Measurements from ENCODE around the gene MLLT10.

Gene MLLT10

DNA sequence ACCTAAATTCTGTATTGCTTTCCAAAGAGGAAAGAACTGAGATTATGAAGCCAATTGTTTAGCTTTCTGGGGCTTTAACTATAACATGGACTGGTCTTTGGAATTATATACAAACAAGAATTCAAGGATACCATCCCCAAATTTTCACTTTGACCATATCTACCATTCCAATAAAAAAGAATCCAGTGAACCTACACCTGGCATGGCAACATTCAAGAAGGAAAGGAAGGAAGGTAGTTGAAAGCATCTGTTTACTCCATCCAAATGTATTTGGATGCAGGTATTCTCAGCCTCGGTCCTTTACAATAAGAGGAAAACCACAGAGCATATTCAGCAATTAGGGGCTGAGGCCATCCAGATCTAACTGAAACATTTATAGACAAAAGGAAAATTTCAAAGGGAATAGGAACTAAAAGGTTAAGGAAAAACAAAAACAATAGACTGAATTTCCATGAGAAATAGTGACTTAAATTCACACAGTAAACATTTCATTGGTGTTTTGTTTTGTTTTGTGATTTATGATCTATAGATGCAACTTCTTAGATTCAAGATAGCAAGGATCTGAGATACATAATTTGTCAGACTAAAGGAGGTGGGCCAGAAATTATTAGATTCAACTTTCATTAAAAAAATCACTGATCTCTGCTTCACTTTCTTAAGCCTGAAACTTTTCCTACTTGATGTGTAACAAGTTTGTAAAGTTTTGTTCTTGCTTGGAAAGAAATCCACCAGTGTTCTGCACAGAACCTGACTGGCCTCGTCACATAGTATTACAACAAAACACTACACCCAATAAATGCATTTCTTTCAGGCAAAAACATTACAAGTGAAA is 21.2 kb upstream of the MLLT10 start:
- DNase-seq (no peak), ATAC-seq (ENCODE audit: insufficient read depth, low read depth) (no peak)
- Histone ChIP-seq H3K9ac (ENCODE audit: low read depth, low read length) (no peak overlapping the region), H3K27me3 (ENCODE audit: insufficient read depth, low read length, poor library complexity) (peaks cover 46% of the 10 kb centered on the region), H3K36me3 (ENCODE audit: insufficient read depth, low read length) (no peaks in the 10 kb centered on the region), H2AFZ (ENCODE audit: low read depth, low read length) (no peak overlapping the region), H3K4me3 (ENCODE audit: low read depth in 1 of 2, low read length in 2 of 2) (no peak overlapping the region), H3K4me2 (ENCODE audit: insufficient read depth, low read length) (no peak overlapping the region), H3K79me2 (ENCODE audit: insufficient read depth, low read length) (no peaks in the 10 kb centered on the region), H3K9me3 (ENCODE audit: insufficient read depth, low read length, severe bottlenecking) (no peaks in the 10 kb centered on the region), H4K20me1 (ENCODE audit: insufficient read depth, low read length) (peaks cover 5% of the 10 kb centered on the region), H3K4me1 (ENCODE audit: insufficient read depth, low read length) (peaks cover 15% of the 10 kb centered on the region), H3K27ac (ENCODE audit: low read length) (no peak overlapping the region)
- TF ChIP-seq, protein P1, sequence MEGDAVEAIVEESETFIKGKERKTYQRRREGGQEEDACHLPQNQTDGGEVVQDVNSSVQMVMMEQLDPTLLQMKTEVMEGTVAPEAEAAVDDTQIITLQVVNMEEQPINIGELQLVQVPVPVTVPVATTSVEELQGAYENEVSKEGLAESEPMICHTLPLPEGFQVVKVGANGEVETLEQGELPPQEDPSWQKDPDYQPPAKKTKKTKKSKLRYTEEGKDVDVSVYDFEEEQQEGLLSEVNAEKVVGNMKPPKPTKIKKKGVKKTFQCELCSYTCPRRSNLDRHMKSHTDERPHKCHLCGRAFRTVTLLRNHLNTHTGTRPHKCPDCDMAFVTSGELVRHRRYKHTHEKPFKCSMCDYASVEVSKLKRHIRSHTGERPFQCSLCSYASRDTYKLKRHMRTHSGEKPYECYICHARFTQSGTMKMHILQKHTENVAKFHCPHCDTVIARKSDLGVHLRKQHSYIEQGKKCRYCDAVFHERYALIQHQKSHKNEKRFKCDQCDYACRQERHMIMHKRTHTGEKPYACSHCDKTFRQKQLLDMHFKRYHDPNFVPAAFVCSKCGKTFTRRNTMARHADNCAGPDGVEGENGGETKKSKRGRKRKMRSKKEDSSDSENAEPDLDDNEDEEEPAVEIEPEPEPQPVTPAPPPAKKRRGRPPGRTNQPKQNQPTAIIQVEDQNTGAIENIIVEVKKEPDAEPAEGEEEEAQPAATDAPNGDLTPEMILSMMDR (IDR thresholded peaks at IDR 0.05; ENCODE audit: borderline replicate concordance, extremely low read depth, low read length, poor library complexity, severe bottlenecking) = no peak

DNA sequence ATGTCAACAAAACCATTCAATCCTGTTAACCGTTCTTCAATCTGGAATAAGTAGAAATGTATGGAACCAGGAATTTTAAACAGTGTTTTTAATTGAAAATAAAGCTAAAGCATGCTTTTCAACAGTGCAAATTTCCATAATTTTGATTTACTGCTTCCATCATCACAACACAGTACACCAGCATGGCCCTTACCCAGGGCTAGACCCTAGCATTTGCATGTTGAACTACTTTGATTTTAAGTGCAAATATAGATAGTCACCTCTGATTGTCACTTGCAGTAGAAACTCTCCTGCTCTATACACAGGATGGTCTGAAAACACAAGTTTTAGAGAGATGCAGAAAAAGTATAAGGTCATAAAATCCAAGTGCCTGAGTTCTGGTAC is 20.6 kb upstream of the MLLT10 start:
- TF ChIP-seq, protein P1 (IDR thresholded peaks at IDR 0.05; ENCODE audit: borderline replicate concordance, extremely low read depth, low read length, poor library complexity, severe bottlenecking) = no peak
- TF ChIP-seq EZH2 (IDR thresholded peaks at IDR 0.05; ENCODE audit: borderline replicate concordance, low read depth, low read length, severe bottlenecking) = no peak
- H3K79me2 ChIP-seq (ENCODE audit: insufficient read depth, low read length) = no peaks in the 10 kb centered on the region
- no peak overlapping the region for H3K9ac ChIP-seq (ENCODE audit: low read depth, low read length)

DNA sequence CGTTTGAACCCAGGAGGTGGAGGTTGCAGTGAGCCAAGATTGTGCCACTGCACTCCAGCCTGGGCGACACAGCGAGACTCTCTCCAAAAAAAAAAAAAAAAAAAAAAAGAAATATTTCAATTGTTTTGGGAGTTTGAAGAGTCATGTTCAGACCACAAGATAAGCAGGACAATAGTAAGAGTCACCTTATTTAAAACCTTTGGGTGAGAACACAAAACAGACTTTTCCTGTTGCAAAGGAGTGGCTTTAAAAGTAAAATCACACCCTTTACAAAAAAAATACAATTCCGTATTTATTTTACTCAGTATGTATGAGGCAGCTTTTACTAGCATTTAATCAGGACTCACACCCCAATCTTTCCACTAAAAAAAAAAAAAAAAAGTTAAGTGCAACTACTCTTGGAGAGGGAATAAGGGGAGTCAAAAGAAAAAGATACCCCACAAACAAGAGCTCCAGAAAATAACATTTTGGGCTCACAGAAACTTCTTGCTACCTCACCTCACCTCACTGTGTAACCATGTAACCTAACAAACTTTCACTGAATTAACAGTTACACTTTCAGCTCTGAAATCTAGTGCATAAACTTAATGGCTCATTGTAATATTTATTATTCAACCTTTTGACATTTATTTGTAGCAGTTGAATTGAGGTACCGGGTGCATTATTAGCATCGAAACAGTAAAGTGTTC is 19.8 kb upstream of the MLLT10 start:
- TF ChIP-seq, protein P1 (IDR thresholded peaks at IDR 0.05; ENCODE audit: borderline replicate concordance, extremely low read depth, low read length, poor library complexity, severe bottlenecking) = no peak
- no peak for TF ChIP-seq EZH2 (IDR thresholded peaks at IDR 0.05; ENCODE audit: borderline replicate concordance, low read depth, low read length, severe bottlenecking)
- no peak overlapping the region for H3K4me3 ChIP-seq (ENCODE audit: low read depth in 1 of 2, low read length in 2 of 2)
- H4K20me1 ChIP-seq (ENCODE audit: insufficient read depth, low read length) = peaks cover 5% of the 10 kb centered on the region
- peaks cover 61% of the 10 kb centered on the region for H3K27me3 ChIP-seq (ENCODE audit: insufficient read depth, low read length, poor library complexity)
- no peaks in the 10 kb centered on the region for H3K9me3 ChIP-seq (ENCODE audit: insufficient read depth, low read length, severe bottlenecking)
- no peaks in the 10 kb centered on the region for H3K36me3 ChIP-seq (ENCODE audit: insufficient read depth, low read length)
- H3K4me2 ChIP-seq (ENCODE audit: insufficient read depth, low read length) = no peak overlapping the region
- ATAC-seq (ENCODE audit: insufficient read depth, low read depth) (no peak), DNase-seq (no peak)
- no peak overlapping the region for H3K27ac ChIP-seq (ENCODE audit: low read length)
- no peak overlapping the region for H2AFZ ChIP-seq (ENCODE audit: low read depth, low read length)
- H3K79me2 ChIP-seq (ENCODE audit: insufficient read depth, low read length) = no peaks in the 10 kb centered on the region
- peaks cover 23% of the 10 kb centered on the region for H3K4me1 ChIP-seq (ENCODE audit: insufficient read depth, low read length)
- H3K9ac ChIP-seq (ENCODE audit: low read depth, low read length) = no peak overlapping the region

More for the DNA sequence above, 20.6 kb upstream of the MLLT10 start:
- DNase-seq (no peak), ATAC-seq (ENCODE audit: insufficient read depth, low read depth) (no peak)
- H4K20me1 ChIP-seq (ENCODE audit: insufficient read depth, low read length) = peaks cover 5% of the 10 kb centered on the region
- no peak overlapping the region for H3K27ac ChIP-seq (ENCODE audit: low read length)
- H3K36me3 ChIP-seq (ENCODE audit: insufficient read depth, low read length) = no peaks in the 10 kb centered on the region
- no peaks in the 10 kb centered on the region for H3K9me3 ChIP-seq (ENCODE audit: insufficient read depth, low read length, severe bottlenecking)
- no peak overlapping the region for H2AFZ ChIP-seq (ENCODE audit: low read depth, low read length)
- H3K4me2 ChIP-seq (ENCODE audit: insufficient read depth, low read length) = no peak overlapping the region
- no peak overlapping the region for H3K4me3 ChIP-seq (ENCODE audit: low read depth in 1 of 2, low read length in 2 of 2)
- peaks cover 52% of the 10 kb centered on the region for H3K27me3 ChIP-seq (ENCODE audit: insufficient read depth, low read length, poor library complexity)
- H3K4me1 ChIP-seq (ENCODE audit: insufficient read depth, low read length) = peaks cover 18% of the 10 kb centered on the region

All from DND-41 (cell line).